ENCODE results near the gene PIWIL4. TPM values are rescaled to one million over a fixed set of nuclear protein-coding genes. Genes with fewer than 3 reads are reported as not detected.
A peak's percentile ranks its signal among the peaks of the same experiment; 100 is the strongest.
"Not testable (repeated sequence)": the region's sequence is repeated elsewhere in the genome, so short reads cannot be mapped to it uniquely, and the experiment has no call there.

Gene PIWIL4
- total and polyA plus RNA-seq, 9 of the 15 experiments (the other 6 are each of a cell fraction or from before 2014, with no cell fraction given) = 6.3 to 17.0 (median 10.8) TPM

DNA sequence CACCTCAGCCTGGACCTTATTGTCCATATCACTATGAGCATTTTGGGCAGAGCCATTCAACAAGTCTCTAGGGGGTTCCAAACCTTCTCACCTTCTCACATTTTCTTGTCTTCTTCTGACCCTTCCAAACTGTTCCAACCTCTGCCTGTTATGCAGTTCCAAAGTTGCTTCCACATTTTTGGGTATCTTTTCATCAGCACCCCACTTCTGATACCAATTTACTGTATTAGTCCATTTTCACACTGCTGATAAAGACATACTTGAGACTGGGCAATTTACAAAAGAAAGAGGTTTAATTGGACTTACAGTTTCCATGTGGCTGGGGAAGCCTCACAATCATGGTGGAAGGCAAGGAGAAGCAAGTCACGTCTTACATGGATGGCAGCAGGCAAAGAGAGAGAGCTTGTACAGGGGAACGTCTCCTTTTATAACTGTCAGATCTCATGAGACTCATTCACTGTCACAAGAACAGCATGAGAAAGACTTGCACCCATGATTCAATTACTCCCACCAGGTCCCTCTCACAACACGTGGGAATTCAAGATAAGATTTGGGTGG, 59.9 kb downstream of the PIWIL4 start:
- CTCF ChIA-PET (ENCODE audit: low intra/inter-chr PET ratio); FAIRE-seq; H3K9me1 ChIP-seq (ENCODE audit: control insufficient read depth, insufficient read depth, low read length); H3K27me3 ChIP-seq (ENCODE audit: control insufficient read depth in 2 of 2, insufficient read depth in 2 of 2, low read length in 2 of 2); DNase-seq (ENCODE audit: extremely low read depth in 1 of 4, low spot score in 3 of 4); H3K4me2 ChIP-seq (ENCODE audit: insufficient read depth, low read length); BruUV-seq (replicated peaks); H3K79me2 ChIP-seq (ENCODE audit: control insufficient read depth, insufficient read depth, low read length); H4K20me1 ChIP-seq (replicated peaks; ENCODE audit: control insufficient read depth, insufficient read depth, low read length); POLR2A ChIA-PET; H2AFZ ChIP-seq (ENCODE audit: low read depth, low read length); H3K4me1 ChIP-seq (replicated peaks in 1 of 2; ENCODE audit: control insufficient read depth in 2 of 2, insufficient read depth in 2 of 2, low read length in 2 of 2); ATAC-seq; H3K27ac ChIP-seq (ENCODE audit: extremely low read depth, low read depth, low read length); H3K4me3 ChIP-seq; H3K9ac ChIP-seq (ENCODE audit: insufficient read depth in 1 of 2, low read depth in 2 of 2, low read length in 2 of 2); H3K36me3 ChIP-seq (ENCODE audit: control insufficient read depth, insufficient read depth, low read length); intact Hi-C loops (cut with micrococcal nuclease): not testable (repeated sequence)
- peaks cover 11% of the 10 kb centered on the region for H3K9me3 ChIP-seq (replicated peaks; ENCODE audit: control insufficient read depth, insufficient read depth, low read depth, low read length)
- in situ Hi-C loops (cut with MboI) = loop anchor here (10.0 kb wide), 2 partner anchors 268 to 518 kb away; no protein-coding TSS in a partner anchor
- TF ChIP-seq ZNF707 (CRISPR knock-in tag; conservative IDR thresholded peaks at IDR 0.05) (peak; percentile 99), CBX3 (IDR thresholded peaks at IDR 0.05; ENCODE audit: borderline replicate concordance in 1 of 2, low read length in 2 of 2) (0 out of 3 replicates have a peak, but pooled peaks of 1 of the 2 experiments have one; percentile 21), TRIM24 (IDR thresholded peaks at IDR 0.05) (peak in 1 of 2 experiments; percentile 55; a peak in 1 of 4 replicates), TRIM28 (IDR thresholded peaks at IDR 0.05) (peak; percentile 83), CBX1 (IDR thresholded peaks at IDR 0.05; ENCODE audit: low read depth) (0 out of 2 replicates have a peak, but pooled peaks have one; percentile 53), ZNF431 (CRISPR knock-in tag; IDR thresholded peaks at IDR 0.05) (peak; percentile 98)
- TF ChIP-seq, protein P1, sequence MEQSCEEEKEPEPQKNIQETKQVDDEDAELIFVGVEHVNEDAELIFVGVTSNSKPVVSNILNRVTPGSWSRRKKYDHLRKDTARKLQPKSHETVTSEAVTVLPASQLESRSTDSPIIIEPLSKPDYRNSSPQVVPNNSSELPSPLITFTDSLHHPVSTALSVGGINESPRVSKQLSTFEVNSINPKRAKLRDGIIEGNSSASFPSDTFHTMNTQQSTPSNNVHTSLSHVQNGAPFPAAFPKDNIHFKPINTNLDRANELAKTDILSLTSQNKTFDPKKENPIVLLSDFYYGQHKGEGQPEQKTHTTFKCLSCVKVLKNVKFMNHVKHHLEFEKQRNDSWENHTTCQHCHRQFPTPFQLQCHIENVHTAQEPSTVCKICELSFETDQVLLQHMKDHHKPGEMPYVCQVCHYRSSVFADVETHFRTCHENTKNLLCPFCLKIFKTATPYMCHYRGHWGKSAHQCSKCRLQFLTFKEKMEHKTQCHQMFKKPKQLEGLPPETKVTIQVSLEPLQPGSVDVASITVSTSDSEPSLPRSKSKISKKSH (CRISPR knock-in tag; IDR thresholded peaks at IDR 0.05) = peak; percentile 51; the same call in 1 of the 2 replicates
- TF ChIP-seq, protein P2, sequence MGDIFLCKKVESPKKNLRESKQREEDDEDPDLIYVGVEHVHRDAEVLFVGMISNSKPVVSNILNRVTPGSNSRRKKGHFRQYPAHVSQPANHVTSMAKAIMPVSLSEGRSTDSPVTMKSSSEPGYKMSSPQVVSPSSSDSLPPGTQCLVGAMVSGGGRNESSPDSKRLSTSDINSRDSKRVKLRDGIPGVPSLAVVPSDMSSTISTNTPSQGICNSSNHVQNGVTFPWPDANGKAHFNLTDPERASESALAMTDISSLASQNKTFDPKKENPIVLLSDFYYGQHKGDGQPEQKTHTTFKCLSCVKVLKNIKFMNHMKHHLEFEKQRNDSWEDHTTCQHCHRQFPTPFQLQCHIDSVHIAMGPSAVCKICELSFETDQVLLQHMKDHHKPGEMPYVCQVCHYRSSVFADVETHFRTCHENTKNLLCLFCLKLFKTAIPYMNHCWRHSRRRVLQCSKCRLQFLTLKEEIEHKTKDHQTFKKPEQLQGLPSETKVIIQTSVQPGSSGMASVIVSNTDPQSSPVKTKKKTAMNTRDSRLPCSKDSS (IDR thresholded peaks at IDR 0.05; ENCODE audit: low read depth, partially characterized antibody) = peak; percentile 73
- 34% methylated on average over 3 of the region's 3 CpGs for WGBS (ENCODE audit: insufficient coverage, low coverage, missing lambda C conversion rate)
